GM12872 (cell line): ENCODE results near the gene MRPL14.

Experiments used
- TF ChIP-seq, protein P1 (sequence below): IDR thresholded peaks from 3 replicates; pipeline ENCODE4 v1.5.1; 2011; ENCODE audit warnings: low read depth, mild to moderate bottlenecking, low read length, moderate library complexity; ENCODE audit not compliant: insufficient read depth

MRPL14 gene

DNA sequence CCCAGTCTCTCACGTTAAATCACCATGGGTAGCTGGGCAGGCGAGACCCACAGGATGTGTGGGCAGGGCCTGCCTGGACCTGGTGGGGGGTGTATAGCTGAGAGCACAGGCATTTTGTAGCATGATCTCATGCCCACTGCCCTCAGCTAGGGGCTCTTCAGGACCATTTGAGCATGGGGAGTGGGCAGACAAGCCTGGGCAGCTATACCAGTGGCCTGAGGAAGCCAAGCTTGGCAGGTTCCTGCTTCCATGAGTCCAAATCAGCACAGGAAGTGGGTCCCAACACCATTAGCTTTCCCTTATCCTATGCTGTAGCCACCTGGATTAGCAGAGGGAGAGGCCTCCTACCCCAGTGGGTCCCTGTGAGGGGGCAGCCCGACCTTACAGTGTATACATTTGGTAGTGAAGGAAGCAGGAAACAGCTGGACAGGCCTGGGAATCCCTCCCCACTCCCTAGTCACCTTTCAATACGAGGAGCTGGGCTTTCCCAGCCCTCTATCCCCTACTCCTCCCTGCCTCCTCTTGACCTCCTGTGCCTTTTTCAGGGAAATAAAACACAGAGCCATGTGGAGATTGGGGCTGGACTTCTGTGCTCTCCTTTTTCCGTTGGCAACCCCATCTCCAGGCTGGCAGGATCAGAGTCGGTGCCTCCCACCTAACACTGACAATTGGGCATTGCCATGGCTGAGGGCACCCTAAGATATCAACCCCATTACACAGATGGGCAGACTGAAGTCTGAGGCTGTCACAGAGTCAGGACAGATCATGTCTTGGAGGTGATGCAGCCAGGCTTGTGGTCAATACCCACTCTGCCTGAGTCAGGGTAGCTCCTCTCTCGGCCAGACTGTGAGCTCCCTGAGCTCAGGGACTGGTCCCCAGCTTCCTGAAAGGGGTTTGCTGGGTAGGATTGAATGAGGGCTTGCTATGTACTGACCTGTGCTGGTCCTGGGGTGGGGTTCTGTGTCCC, 59.8 kb downstream of the MRPL14 start:
- TF ChIP-seq, protein P1, sequence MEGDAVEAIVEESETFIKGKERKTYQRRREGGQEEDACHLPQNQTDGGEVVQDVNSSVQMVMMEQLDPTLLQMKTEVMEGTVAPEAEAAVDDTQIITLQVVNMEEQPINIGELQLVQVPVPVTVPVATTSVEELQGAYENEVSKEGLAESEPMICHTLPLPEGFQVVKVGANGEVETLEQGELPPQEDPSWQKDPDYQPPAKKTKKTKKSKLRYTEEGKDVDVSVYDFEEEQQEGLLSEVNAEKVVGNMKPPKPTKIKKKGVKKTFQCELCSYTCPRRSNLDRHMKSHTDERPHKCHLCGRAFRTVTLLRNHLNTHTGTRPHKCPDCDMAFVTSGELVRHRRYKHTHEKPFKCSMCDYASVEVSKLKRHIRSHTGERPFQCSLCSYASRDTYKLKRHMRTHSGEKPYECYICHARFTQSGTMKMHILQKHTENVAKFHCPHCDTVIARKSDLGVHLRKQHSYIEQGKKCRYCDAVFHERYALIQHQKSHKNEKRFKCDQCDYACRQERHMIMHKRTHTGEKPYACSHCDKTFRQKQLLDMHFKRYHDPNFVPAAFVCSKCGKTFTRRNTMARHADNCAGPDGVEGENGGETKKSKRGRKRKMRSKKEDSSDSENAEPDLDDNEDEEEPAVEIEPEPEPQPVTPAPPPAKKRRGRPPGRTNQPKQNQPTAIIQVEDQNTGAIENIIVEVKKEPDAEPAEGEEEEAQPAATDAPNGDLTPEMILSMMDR, result no peak

DNA sequence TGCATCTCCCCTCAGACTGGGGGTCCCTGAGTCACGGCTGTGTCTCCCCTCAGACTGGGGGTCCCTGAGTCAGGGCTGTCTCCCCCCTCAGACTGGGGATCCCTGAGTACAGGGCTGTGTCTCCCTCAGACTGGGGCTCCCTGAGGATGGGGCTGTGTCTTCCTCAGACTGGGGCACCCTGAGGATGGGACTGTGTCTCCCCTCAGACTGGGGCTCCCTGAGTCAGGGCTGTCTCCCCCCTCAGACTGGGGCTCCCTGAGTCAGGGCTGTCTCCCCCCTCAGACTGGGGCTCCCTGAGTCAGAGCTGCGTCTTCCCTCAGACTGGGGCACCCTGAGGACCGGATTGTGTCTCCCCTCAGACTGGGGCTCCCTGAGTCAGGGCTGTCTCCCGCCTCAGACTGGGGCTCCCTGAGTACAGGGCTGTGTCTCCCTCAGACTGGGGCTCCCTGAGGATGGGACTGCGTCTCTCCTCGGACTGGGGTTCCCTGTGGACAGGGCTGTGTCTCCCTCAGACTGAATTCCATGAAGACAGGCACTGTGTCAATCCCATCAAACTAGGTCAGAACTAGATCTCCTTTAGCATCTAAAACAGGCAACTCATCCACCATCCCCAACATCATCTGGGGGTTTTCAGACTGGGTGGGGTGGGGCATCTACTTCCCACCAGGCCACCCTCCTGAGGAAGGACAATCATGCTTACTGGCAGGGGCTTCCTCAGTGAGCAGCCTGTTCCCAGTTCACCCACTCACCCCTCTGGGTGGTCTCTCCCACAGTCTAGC, 60.7 kb downstream of the MRPL14 start:
- TF ChIP-seq, protein P1, result no peak

DNA sequence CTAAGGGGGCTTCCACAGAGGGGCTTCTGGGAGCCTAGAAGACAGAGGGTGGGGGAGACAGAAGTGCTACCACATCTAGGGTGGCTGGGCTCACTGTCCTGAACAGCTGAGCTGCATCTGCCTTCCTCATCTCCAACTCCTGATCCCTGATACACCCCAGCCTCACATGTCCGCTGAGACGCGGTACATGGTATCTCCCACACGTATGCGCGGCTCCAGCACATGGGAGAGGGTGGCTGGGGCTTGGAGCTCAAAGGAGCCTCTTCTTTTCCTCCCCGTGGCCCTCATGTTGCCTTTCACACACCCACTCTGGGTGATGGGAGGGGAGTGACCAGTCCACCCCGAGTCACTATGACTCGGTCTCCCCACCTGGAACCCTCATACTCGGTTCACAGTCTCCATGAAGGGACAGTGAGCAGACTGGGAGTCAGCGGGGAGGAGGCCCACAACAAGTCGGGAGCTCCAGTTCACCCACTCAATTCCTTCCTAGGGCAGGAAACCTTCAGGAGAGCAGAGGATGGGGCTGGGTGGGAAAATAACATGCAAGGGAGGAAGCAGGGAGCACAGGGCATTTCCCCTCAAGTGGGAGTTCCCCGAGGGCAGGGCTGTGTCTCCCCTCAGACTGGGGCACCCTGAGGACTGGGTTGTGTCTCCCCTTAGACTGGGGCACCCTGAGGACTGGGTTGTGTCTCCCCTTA, 61.7 kb downstream of the MRPL14 start:
- TF ChIP-seq, protein P1, result no peak

DNA sequence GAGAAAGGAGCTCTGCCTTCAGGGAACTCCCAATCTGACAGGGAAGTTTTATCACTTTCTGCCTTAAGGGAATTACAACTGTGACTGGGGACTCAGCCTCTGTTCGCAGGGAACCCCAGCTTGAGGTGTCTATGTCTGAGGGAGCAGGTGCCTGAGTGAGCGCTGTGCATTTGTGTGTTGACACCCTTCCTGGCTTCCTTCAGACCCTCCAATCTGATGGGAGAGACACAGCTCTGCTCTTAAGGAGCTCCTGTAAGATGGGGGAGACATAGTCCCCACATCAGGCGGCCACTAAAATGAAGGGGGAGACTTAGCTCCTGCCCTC, 62.3 kb downstream of the MRPL14 start:
- TF ChIP-seq, protein P1, result no peak

DNA sequence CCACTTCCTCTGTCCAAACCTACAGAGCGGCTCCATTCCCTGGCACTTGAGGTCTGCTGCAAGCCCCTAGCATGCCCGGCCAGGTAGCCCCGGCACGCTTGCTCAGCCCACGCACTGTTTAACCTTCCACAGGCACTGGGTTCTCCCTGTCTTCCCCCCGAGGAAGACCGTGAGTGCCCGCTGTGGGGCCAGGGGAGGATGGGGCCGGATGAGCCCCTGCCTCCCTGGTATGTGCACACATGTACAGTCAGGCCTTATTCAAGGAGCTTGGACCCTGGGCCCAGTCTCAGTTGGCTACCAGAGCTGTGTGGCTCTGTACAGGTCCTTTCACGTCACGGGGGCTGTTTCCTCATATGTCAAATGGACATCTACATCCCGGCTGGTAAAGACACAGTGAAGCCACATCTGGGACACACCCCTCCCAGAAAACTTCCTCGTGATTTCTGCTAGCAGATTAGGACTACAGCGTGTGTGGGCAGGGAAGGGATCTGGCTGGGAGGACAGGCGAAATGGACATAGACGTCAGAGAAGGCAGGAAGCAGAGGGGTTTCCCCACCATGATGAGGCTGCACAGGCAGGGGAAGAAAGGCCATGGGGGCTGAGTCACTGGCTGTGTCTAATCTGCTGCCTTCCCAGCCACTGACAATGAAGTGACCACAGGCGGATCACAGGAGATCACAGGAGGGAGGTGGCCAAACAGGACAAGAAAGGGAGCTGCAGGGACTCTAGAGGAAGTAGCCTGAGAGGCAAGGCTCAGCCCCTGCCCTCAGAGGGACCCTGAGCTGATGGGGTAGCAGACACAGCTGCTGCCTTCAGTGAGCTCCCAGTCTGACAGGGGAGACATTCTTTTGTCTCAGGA, 62.9 kb downstream of the MRPL14 start:
- TF ChIP-seq, protein P1, result no peak

DNA sequence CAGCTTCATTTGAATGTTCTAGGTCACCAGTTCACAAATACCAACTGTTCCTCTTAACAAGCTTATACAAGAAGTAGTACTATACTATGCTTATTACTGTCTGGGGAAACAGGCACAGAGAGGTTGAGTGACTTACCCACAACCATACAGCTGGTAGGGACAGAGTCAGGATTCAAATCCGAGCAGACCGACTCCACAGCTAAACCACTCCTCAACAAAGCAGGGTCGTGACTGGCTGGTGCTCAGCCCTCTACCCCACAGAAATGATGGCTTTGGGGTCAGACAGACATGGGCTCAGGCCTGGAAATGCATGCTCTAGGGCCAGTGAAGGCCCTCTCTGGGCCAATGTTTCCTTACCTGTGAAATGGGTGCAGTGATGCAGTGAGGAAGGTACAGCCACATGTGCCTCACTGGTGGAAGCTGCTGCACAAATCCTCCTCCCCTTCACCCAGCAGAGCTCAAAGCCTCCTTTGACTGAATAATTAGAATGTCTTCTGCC, 63.6 kb downstream of the MRPL14 start:
- TF ChIP-seq, protein P1, result no peak
